HG03520 (cell line): Measurements from ENCODE around the gene SHCBP1.
"Not testable (repeated sequence)": the region's sequence is repeated elsewhere in the genome, so short reads cannot be mapped to it uniquely, and the experiment has no call there.

Experiments used
- ATAC-seq: cut with Tn5 transposase; IDR thresholded peaks from one replicate; pipeline ENCODE4 v1.9.1; 2021; ENCODE audit warnings: mild to moderate bottlenecking, moderate library complexity; ENCODE audit not compliant: unreplicated experiment

Gene SHCBP1, protein sequence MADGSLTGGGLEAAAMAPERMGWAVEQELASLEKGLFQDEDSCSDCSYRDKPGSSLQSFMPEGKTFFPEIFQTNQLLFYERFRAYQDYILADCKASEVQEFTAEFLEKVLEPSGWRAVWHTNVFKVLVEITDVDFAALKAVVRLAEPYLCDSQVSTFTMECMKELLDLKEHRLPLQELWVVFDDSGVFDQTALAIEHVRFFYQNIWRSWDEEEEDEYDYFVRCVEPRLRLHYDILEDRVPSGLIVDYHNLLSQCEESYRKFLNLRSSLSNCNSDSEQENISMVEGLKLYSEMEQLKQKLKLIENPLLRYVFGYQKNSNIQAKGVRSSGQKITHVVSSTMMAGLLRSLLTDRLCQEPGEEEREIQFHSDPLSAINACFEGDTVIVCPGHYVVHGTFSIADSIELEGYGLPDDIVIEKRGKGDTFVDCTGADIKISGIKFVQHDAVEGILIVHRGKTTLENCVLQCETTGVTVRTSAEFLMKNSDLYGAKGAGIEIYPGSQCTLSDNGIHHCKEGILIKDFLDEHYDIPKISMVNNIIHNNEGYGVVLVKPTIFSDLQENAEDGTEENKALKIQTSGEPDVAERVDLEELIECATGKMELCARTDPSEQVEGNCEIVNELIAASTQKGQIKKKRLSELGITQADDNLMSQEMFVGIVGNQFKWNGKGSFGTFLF

DNA sequence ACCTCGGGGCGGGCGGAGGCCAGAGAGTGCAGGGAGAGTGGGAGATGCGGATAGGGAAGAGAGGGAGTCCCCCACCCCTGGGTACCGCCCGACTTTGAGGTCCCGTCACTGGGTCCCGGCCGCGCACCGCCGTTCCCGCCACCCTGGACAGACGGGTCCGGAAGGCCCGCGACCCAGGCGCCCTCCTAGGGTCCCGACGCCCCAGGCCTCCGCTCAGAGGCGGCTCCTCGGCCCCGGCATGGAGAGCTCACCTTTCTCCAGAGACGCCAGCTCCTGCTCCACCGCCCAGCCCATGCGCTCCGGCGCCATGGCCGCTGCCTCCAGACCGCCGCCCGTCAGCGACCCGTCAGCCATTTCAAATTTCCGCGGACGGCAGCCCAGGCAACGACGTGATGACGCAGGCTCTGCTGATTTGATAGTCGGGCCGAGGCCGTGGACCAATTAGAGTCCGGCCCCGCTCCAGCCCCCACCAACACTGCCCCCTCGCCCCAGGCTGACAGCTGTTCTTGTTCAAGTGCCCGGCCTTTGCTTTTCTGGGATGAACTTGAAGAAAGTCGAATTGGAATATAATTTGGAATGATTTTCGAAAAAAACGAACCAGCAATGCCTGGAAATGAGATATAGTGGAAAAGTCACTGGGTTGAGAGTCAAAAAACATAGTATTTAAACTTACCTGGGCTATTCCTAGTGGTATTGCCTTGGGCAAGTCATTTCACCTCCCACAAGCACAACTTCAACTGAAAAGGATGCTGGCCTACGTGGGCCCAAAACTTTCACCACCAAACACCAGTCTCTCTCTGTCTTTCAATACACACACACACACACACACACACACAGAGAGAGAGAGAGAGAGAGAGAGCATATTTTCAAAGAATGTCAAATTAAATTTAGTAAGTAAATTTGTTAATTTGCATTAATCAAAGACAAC, at the start of gene SHCBP1:
TSS of gene SHCBP1 (minus strand) at position 374 of the 928 bp plus-strand sequence. CDS start at position 354, 20 bp downstream.
- peak; percentile 73 for ATAC-seq

DNA sequence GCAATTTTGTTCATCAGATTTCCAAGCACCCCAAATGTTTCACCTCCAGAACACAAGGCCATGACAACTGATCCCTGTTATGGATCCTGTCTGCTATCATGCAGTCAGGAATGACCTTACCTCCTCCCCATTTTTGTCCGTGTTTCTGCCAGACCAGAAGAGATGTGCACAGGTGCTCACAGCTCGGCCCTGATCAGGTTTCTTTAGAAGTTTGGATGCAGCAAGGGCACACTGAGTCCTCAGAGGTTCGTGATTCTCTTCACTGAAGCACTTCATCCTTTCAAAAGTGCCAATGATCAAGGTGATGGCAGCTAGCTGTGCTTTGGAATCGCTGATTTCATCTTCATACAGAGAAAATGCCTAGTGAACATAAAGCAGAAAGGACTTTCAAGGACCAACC, 40.9 kb upstream of the SHCBP1 start:
- ATAC-seq, result no peak

DNA sequence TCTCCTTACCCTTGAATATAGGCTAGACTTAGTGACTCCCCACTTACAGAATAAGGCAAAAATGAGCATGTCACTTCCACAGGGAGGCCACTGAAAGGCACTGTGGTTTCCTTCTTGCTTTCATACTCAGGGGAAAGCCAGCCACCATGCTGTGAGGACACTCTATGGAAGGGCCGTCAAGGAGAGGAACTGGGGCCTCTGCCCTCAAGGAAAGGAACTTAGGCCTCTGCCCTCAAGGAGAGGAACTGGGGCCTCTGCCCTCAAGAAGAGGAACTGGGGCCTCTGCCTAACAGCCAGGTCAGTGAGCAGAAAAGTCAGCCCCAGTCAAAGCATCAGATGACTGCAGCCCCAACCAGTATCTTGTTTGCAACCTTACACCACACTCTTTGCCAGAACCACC, 37.7 kb upstream of the SHCBP1 start:
- peak; percentile 80 for ATAC-seq

DNA sequence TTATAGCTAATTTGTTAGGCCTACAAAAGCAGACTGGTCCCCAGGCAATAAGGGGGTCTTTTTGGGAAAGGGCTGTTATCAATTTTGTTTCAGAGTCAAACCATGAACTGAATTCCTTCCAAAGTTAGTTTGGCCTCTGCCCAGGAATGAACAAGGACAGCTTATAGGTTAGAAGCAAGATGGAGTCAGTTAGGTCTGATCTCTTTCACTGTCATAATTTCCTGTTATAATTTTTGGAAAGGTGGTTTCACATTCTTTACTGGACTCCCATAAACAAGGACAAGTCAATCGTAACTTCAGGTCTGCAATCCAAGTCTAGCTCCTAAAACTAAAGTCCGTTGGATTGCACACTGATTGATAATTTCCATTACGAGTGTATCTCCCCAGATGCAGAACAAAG, 30.1 kb upstream of the SHCBP1 start:
- ATAC-seq, result no peak

DNA sequence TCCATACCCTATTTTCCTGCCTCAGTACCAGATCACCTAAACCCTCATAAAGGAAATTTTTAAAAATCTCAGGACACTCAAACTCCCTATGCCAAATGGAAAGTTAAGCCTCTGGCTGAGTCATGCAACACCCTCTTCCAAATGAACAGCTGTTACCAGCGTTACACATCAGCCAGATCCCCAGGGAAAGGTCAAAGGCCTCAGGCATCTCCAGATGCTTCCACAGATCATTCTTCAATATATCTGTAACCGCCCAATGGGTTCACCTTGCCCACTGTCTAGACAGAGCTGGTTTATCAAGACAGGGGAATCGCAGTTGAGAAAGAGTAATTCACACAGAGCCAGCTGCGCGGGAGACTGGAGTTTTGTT, 29.1 kb upstream of the SHCBP1 start:
- no peak for ATAC-seq

DNA sequence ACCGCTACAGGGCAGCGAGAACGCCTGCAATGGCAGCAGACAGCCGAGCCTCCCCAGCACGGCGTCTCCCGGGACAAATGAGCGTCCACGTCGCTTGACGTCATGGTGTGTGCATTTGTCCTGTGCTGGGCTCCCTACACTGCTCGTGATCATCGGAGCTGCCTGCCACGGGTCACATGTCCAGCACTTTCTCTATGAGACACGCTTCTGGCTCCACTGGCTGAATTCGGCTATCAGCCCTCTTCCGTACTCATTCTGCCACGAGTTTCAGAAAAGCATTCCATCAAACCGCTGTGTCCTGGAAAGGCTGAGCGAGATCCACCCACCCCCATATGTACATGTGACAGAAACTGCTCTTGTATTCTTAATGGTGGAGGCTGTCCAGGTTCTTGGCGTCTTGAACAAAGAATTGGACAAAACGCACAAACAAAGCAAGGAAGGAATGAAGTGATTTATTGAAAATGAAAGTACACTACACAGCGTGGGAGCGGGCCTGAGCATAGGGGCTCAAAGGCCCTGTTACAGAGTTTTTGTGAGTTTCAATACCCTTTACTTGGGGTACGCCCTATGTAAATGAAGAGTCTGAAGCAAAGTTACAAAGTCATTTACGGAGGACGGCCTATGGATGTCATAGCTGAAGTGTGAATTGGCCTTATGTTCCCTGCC, 28.5 kb upstream of the SHCBP1 start:
- ATAC-seq, result no peak

DNA sequence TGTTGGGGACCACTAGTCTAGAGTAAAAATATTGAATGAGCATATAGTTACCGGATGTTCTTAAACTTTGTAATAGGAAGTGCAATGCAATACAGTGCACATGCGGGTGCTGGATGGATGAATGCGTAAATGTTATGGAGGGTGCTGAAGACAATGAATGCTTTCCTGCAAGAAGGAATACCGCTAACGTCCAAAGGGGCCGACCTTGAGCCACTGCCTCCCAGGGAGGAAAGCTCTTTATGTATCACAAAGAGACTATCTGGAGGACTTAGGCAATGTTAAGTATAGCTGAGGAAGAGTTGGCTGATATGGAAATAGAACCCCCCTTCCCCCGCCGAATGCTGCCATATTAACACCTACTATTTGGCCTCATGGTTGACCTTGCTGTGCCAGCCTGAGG, 27.5 kb upstream of the SHCBP1 start:
- ATAC-seq, result no peak

DNA sequence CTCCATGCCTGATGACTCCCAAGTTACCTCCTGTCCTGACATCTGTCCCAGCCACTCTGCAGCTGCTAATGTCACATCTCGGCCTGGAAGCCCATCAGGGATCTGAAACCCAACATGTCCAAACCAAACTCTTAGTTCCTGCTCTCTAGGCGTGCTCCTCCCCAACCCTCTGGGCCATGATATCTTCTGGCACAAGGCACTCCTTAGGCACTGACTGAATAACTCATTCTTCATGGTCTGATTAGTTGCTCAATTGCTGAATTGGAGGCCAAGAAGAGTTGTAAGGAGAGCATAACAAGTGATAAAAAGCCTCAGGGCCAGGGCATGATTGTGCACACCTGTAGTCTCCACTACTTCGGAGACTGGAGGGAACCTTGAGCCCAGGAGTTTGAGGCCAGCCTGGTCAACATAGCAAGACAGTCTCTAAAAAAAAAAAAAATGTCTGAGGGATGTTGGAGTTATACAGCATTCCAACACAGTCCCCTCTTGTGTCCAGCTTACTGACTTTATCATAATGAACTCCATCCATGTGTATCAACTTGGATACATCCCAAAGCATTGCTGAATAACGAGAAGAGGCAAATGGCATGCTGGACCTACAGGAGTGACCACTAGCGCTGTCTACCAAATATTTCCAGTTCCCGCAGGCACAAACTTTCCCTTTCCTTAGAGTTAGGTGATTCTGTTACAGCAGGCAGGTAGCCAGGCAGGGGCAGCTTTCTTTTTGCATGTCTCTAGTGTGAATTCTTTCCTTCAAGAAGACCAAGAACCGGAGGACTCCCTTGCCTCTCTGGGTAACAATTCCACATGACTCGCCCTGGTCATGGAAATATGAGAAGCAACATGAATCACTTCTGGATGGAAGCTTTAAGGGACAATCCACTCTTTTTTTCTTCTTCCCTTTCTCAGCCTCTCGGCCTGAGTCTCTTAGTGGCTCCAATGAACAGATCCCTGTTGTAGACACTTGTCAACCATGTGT, 18.1 kb upstream of the SHCBP1 start:
- no peak for ATAC-seq

DNA sequence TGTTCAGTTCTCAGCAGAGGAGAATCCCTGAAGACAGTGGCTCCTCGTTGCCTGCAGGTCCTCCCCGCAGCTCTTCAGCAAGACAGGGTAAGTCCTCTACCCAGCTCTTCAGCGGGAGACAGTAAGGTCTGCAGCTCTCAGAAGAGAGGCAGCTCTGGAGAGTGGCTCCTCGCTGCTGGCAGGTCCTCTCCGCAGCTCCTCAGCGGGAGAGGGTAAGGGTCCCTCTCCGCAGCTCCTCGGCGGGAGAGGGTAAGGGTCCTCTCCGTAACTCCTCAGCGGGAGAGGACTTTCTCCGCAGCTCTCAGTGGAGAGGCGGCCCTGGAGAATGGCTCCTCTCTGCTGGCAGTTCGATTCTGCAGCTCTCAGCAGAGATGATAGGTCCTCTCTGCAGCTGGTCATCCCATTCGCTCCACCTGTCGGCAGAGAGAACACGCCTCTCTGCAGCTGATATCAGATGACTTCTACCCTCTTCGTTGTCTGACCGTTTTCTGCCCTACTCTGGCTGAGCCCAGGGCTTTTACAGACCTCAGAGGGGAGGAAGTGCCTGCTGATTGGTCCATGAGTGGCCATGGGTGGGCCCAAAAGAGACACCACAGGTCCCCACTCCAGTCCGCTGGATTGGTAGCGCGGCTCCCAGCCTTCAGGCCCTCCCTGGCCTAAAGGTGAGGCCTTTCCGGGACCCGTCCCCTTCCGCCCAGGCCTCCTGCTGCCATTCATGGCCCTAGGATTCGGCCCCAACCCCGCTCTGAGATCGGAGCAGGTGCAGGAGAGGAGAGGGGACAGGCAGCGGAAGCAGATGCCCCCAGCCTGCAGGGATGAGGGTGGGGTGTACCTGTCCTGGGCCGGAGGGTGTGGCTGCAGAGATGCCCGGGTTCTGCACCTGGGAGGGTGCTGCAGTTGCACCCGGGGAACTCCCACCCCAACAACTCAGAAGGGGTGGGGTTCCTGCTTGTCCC, 11.9 kb upstream of the SHCBP1 start:
- no peak for ATAC-seq

DNA sequence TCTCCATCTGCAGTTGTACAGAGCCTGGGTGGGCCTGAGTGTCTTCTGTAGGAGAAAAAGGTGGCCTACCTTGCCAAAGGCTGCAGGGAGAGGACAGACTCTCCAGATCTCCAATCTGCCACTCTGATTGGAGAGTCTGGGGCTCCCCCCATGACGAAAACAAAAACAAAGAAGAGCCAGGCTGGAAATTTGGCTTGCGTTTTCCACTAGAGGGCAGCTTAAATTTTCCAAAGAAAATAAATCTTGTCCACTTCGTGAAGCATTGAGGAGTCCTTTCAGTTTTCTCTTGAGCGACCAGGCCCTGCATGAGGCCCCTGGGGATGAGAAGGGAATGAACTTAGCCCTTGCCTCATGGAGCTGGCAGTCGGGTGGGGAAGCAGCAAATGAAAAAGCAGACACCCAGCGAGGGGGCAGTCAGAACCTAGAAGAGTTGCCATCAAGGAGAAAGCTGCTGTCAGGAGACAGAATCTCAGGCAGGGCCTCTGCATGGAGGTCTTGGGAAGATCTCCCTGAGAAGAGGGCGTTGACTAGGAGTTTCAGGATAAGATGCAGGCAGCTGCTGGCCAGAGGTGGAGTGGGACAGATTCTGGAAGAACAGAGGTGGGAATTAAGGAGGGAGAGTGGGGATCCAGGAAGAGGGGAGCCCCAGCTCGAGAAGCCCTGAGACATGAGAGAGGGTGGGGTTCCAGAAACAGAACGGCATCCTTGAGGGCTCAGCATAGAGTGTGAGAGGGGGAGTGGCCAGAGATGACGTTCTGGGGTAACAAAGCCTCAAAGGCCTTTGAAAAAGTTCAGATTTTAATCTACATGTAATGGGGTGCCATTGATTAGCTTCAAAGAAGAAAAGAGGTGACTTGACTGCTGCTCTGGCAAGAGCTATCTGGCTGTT, 8.4 kb upstream of the SHCBP1 start:
- no peak for ATAC-seq

DNA sequence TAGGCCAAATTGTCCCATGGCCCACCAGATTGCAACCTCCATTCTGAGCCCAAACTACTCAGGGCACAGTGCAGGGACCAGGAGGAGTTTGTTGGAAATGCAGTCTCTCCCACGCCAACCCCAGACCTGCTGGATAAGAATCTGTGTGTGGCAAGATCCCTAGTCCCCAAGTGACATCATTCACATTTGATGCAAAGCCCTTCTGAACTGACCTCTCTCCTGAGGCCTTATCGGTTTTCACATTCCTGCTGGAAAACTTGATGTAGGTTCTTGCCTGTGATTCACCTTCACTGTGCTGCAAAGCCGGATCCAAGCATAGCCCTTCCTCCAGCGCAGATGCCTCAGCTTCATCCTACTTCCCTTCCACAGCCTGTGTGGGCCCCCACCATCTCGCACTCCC, 6.6 kb upstream of the SHCBP1 start:
- ATAC-seq, result no peak

DNA sequence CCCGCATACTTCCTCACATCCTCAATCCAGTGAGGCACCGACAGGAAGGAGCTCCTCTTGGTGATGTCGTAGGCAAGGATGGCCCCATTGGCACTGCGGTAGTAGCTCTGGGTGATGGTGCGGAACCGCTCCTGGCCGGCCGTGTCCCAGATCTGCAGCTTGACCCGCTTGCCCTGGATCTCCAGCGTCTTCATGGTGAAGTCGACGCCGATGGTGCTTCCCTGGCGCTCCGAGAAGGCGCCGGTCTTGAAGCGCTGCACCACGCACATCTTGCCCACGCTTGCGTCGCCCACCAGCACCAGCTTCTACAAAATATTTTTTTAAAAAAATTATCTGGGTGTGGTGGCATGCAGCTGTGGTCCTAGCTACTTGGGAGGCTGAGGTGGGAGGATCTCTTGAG, 5.5 kb upstream of the SHCBP1 start:
- ATAC-seq, result not testable (repeated sequence)

DNA sequence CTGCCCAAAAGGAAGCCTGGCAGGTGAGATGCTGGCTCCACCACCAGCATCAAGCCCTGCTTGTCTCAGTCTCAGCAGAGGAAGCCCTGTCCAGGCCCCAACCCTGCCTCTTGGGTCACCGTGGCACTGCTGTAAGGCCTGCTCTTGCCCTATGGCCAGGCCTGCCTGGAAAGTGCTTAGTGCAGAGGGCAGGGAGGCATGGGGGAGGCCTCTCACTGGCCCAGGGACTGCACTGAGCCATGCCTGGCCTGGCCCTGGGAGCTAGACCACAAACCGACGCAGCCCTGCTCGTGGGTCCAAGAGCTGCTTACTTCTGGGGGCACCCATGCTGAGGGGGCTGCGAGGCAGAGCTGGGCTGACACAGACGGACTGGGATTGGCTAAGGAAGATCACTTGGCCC, 3.7 kb upstream of the SHCBP1 start:
- not testable (repeated sequence) for ATAC-seq

DNA sequence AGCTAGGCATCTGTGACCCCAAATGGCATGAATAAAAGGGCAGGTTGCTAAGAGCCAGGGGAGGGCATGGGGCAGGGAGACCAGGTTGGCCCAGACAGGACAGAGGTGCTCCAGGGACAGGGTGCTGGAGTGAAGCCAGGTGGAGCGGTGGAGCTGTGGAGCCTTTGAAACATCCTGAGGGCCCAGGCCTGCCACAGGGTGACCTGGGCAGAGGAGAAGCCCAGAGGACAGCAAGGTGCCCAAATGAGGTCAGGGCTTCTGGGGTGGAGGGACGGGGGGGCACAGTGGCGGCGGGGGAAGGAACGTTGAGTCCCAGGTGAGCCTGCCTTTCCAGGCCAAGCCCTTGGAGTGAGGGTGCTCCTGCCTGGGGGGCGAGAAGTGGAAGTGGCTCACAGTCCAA, 2.5 kb upstream of the SHCBP1 start:
- not testable (repeated sequence) for ATAC-seq

DNA sequence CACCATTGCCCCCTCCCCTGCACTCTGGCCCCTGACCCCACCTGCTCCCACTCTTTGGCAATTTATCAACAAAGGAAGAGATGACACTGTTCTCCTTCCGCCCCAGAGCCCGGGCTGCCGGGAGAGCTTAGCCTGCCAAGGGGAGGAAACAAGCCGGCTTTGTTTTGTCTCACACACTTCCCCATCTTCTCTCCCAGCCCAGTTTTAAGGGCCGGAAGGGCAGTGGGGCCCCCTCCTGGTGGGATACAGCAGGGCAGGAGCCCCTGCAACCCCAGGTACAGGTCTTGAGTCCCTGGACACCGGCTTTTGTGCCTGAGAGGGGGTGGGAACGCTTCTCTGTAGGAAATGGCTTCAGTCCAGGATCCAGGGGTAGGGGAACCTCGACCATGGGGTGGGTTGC, 2.1 kb upstream of the SHCBP1 start:
- not testable (repeated sequence) for ATAC-seq

DNA sequence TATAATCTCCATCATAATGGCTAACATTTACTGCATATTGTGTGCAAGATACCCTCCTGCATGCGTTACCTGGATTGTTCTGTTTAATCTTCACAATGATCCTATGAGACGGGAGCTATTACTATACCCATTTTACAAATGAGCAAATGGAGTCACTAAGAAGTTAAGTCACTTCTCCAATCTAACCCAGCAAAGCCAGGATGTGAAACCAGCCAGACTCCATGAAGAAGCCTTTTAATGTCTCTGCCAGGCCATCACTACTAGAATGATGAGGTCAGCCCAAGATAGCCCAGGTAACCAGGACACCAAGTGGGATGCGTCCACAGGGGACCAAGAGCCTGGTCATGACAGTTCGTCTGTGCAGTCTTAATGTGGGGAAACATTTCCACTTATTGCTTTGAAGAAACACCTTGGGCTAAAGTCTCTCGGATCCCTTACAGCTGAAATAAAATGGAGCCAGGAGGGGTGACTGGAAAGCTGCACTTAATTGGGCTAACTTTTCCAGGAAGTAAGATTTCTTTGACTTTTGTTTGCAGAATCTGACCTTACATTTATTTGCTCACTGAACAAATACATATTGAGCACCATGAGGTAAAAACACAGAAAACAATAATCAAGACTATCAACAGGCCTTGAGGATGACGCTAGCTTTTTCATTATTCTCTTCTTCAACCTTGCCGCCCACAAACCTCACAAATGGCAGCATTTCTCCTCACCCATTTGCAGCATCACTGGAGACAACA, 926 bp upstream of the SHCBP1 start:
- no peak for ATAC-seq
